HG02610 (cell line): ENCODE data around the gene NXF3.
"Not testable (repeated sequence)": the region's sequence is repeated elsewhere in the genome, so short reads cannot be mapped to it uniquely, and the experiment has no call there.

Experiments
- ATAC-seq: cut with Tn5 transposase; IDR thresholded peaks from one replicate; pipeline ENCODE4 v1.9.1; 2021; ENCODE audit warnings: mild to moderate bottlenecking, moderate library complexity; ENCODE audit not compliant: unreplicated experiment

NXF3 gene

GRCh38 chrX:103092942-103093341, at the start of gene NXF3:
NXF3 (minus strand) TSS chrX:103093143; CDS start chrX:103093023, 120 bp downstream.
- no peak for ATAC-seq

GRCh38 chrX:103136528-103136927, 43.6 kb upstream of the NXF3 start:
- ATAC-seq: not testable (repeated sequence)

- no peak for ATAC-seq
Measured at GRCh38 chrX:103124284-103124683, 31.3 kb upstream of the NXF3 start.

GRCh38 chrX:103120748-103121147, 27.8 kb upstream of the NXF3 start:
- no peak for ATAC-seq

- not testable (repeated sequence) for ATAC-seq
Measured at GRCh38 chrX:103116970-103117369, 24.0 kb upstream of the NXF3 start.

- ATAC-seq: not testable (repeated sequence)
Measured at GRCh38 chrX:103109497-103109896, 16.6 kb upstream of the NXF3 start.

GRCh38 chrX:103107836-103108235, 14.9 kb upstream of the NXF3 start:
- no peak for ATAC-seq

GRCh38 chrX:103107227-103107737, 14.3 kb upstream of the NXF3 start:
- not testable (repeated sequence) for ATAC-seq

- ATAC-seq: not testable (repeated sequence)
Measured at GRCh38 chrX:103104370-103104769, 11.4 kb upstream of the NXF3 start.

GRCh38 chrX:103103866-103104265, 10.9 kb upstream of the NXF3 start:
- ATAC-seq: not testable (repeated sequence)

- no peak for ATAC-seq
Measured at GRCh38 chrX:103101299-103102042, 8.5 kb upstream of the NXF3 start.

GRCh38 chrX:103100484-103100883, 7.5 kb upstream of the NXF3 start:
- no peak for ATAC-seq

- ATAC-seq: no peak
Measured at GRCh38 chrX:103099691-103100090, 6.7 kb upstream of the NXF3 start.

GRCh38 chrX:103098488-103098887, 5.5 kb upstream of the NXF3 start:
- ATAC-seq: no peak

- no peak for ATAC-seq
Measured at GRCh38 chrX:103081051-103081450, 11.9 kb downstream of the NXF3 start.

GRCh38 chrX:103073467-103073866, 19.5 kb downstream of the NXF3 start:
- no peak for ATAC-seq

GRCh38 chrX:103066606-103067005, 26.3 kb downstream of the NXF3 start:
- ATAC-seq: no peak

GRCh38 chrX:103063918-103064434, 29.0 kb downstream of the NXF3 start, which contains the start of gene BEX1:
BEX1 (minus strand) TSS chrX:103064171; CDS start chrX:103063274, 897 bp downstream.
- no peak for ATAC-seq

- ATAC-seq: no peak
Measured at GRCh38 chrX:103063191-103063845, 29.6 kb downstream of the NXF3 start.

GRCh38 chrX:103061486-103061885, 31.5 kb downstream of the NXF3 start:
- no peak for ATAC-seq

- ATAC-seq: no peak
Measured at GRCh38 chrX:103056902-103057301, 36.0 kb downstream of the NXF3 start.

GRCh38 chrX:103052625-103053024, 40.3 kb downstream of the NXF3 start:
- no peak for ATAC-seq
